ENCODE results near the gene BMX. TPM values are rescaled to one million over a fixed set of nuclear protein-coding genes. Genes with fewer than 3 reads are reported as not detected.

BMX gene
- total and polyA plus RNA-seq, 8 donors = 1.5 to 5.8 (median 2.5) TPM

DNA sequence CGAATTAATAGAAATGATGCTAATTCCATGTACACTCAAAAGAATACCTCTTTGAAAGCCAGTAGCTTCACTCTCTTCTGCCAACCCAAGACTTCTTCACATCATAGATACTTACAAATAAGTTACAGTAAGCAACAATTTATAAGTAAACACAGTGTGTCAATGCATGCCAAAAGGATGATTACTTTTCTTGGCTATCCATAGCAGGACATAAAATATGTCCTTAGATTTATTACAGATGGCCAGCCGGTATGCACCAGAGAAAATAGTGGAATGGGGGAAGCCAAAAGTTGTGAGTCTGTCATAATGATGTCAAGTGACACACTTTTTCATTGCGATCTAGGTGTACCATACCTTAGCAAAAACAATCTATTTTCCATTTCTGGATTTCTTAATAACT, 631 bp upstream of the BMX start:
- Histone ChIP-seq H3K27me3 (peaks cover 0 to 4% of the 10 kb centered on the region in 2 donors), H3K4me3 (no peak overlapping the region), H3K27ac (peak overlapping the region in 1 of 2 donors; percentile 74), H3K4me1 (no peaks in the 10 kb centered on the region), H3K9me3 (no peaks in the 10 kb centered on the region), H3K36me3 (no peaks in the 10 kb centered on the region)
- DNase-seq (no peak), ATAC-seq (no peak)
- TF ChIP-seq, protein P1, sequence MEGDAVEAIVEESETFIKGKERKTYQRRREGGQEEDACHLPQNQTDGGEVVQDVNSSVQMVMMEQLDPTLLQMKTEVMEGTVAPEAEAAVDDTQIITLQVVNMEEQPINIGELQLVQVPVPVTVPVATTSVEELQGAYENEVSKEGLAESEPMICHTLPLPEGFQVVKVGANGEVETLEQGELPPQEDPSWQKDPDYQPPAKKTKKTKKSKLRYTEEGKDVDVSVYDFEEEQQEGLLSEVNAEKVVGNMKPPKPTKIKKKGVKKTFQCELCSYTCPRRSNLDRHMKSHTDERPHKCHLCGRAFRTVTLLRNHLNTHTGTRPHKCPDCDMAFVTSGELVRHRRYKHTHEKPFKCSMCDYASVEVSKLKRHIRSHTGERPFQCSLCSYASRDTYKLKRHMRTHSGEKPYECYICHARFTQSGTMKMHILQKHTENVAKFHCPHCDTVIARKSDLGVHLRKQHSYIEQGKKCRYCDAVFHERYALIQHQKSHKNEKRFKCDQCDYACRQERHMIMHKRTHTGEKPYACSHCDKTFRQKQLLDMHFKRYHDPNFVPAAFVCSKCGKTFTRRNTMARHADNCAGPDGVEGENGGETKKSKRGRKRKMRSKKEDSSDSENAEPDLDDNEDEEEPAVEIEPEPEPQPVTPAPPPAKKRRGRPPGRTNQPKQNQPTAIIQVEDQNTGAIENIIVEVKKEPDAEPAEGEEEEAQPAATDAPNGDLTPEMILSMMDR (IDR thresholded peaks at IDR 0.05) = no peak
- intact Hi-C loops (cut with DNase I) = no loop called here

DNA sequence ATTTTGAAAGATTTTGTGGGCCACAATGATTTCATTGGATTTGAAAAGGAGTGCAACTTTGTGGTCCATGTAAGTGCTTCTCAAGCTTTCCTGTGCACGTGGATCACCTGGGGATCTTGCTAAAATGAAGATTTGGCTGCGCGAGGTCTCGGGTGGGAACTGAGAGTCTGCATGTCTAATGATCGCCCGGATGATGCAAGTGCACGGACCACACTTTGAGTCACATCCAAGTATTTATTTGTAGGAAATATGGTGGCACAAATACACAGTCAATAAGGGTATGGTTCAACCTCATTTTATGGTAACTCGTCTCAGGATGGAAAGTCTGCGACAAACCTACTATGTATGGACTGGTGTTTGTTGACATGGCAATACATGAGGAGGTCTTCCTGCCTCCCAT, 899 bp downstream of the BMX start:
- Histone ChIP-seq H3K4me1 (no peaks in the 10 kb centered on the region), H3K27me3 (peaks cover 0 to 4% of the 10 kb centered on the region in 2 donors), H3K9me3 (no peaks in the 10 kb centered on the region), H3K27ac (peak overlapping the region in 1 of 2 donors; percentile 74), H3K4me3 (no peak overlapping the region), H3K36me3 (no peaks in the 10 kb centered on the region)
- ATAC-seq (no peak), DNase-seq (no peak)
- TF ChIP-seq, protein P1 (IDR thresholded peaks at IDR 0.05) = no peak
- intact Hi-C loops (cut with DNase I) = no loop called here

DNA sequence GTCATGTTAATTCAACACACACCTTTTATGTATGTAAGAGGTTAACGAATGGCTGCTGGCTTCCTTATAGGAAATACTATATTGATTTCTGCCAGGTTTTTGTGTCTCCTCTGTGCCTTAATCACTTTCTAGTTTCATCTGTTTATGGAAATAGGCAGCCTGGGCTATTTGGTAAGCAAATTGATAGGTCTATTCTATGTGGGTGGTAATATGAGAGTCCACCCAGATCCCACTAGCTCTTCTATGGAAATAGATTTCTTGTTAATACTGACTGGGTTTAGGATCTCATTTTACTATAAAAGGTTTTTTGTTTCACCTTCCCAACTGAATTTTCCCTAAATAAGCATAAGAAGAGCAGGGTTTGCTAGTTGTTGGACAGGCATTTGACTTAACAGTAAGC, 4.1 kb downstream of the BMX start:
- H3K4me3 ChIP-seq = no peak overlapping the region
- no peak for DNase-seq
- TF ChIP-seq, protein P1 (IDR thresholded peaks at IDR 0.05) = no peak
- no peaks in the 10 kb centered on the region for H3K9me3 ChIP-seq
- no peaks in the 10 kb centered on the region for H3K36me3 ChIP-seq
- H3K27ac ChIP-seq = peak overlapping the region in 1 of 2 donors; percentile 50
- H3K27me3 ChIP-seq = peaks cover 0 to 7% of the 10 kb centered on the region in 2 donors
- H3K4me1 ChIP-seq = no peaks in the 10 kb centered on the region
- no peak for ATAC-seq
- intact Hi-C loops (cut with DNase I) = no loop called here

GRCh38 chrX:15505101-15505500, 4.5 kb downstream of the BMX start:
- Histone ChIP-seq H3K4me3 (no peak overlapping the region), H3K9me3 (no peaks in the 10 kb centered on the region), H3K4me1 (no peaks in the 10 kb centered on the region), H3K27me3 (peaks cover 0 to 9% of the 10 kb centered on the region in 2 donors), H3K27ac (peak overlapping the region in 1 of 2 donors; percentile 50), H3K36me3 (no peaks in the 10 kb centered on the region)
- no peak for DNase-seq
- TF ChIP-seq, protein P1 (IDR thresholded peaks at IDR 0.05) = no peak
- ATAC-seq = no peak
- intact Hi-C loops (cut with DNase I) = no loop called here

DNA sequence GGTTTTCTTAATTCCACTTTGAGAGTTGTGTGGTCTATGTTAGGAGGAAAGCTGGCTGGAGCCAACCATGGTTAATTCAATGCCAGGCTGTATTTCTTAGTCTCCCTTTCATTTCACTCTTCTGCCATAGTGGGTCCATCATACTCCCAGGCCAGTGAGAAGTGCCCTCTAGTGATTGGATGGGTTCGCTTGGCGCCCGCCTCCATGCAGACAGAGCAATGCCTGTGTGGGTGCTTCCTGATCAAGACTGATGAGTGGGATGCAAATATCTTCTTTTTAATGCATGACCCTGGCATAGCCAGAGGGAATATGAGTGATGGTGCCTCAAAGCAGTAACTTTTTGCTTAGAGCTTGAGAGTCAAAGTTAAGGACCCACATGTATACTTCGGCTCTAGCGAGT, 6.4 kb downstream of the BMX start:
- Histone ChIP-seq H3K9me3 (no peaks in the 10 kb centered on the region), H3K27ac (no peak overlapping the region), H3K4me3 (no peak overlapping the region), H3K27me3 (peaks cover 0 to 12% of the 10 kb centered on the region in 2 donors), H3K4me1 (no peaks in the 10 kb centered on the region), H3K36me3 (no peaks in the 10 kb centered on the region)
- intact Hi-C loops (cut with DNase I) = no loop called here
- ATAC-seq = no peak
- TF ChIP-seq, protein P1 (IDR thresholded peaks at IDR 0.05) = no peak
- no peak for DNase-seq

Measured in left lung (tissue), 10 donors.